OCI-LY7 (cell line): ENCODE data around the gene VEGFB. TPM values are rescaled to one million over a fixed set of nuclear protein-coding genes. Genes with fewer than 3 reads are reported as not detected.

Source experiments
- BruUV-seq: library from RNA; stranded (reverse); fragments of 400-500 nt; replicated peaks from 2 replicates; lab custom pipeline; 2021; lab: Mats Ljungman, UMichigan
- CTCF ChIA-PET: fragments of 300-600 bp; sonication (Branson Sonifier 250); formaldehyde crosslinking; loops from one replicate; lab custom pipeline; 2022; ENCODE audit warnings: antibody characterized with exemption; ENCODE audit not compliant: unreplicated experiment; lab: Charles Lee
- POLR2A ChIA-PET: fragments of 300-600 bp; sonication (Branson Sonifier 250); formaldehyde crosslinking; loops from one replicate; lab custom pipeline; 2022; ENCODE audit warnings: antibody characterized with exemption; lab: Charles Lee
- DNase-seq: peaks from one replicate; pipeline ENCODE4 v3.0.0-alpha.2; 2015; ENCODE audit warnings: low spot score
- H2AFZ ChIP-seq: fragments of 200-600 bp; sonication (generic), shearing (Covaris generic); 2 replicates; pipeline ENCODE4 v1.6.1; 2014; ENCODE audit warnings: mild to moderate bottlenecking, antibody characterized with exemption, low read length, moderate library complexity
- H3K27ac ChIP-seq: fragments of 200-600 bp; sonication (generic); 2 replicates; pipeline ENCODE4 v1.5.1; 2014; ENCODE audit warnings: mixed run types, low read depth, mild to moderate bottlenecking, moderate library complexity, low read length, inconsistent platforms; ENCODE audit not compliant: poor library complexity, severe bottlenecking
- H3K36me3 ChIP-seq: fragments of 200-600 bp; sonication (generic); 2 replicates; pipeline ENCODE4 v1.6.1; 2014; ENCODE audit warnings: mild to moderate bottlenecking, antibody characterized with exemption, low read length, moderate library complexity, mixed read lengths; ENCODE audit not compliant: insufficient read depth
- H3K4me1 ChIP-seq: fragments of 200-600 bp; sonication (generic); 2 replicates; pipeline ENCODE4 v1.5.1; 2014; ENCODE audit warnings: mild to moderate bottlenecking, low read length; ENCODE audit not compliant: insufficient read depth, poor library complexity, severe bottlenecking
- H3K4me2 ChIP-seq: fragments of 200-600 bp; sonication (generic); 2 replicates; pipeline ENCODE4 v1.6.1; 2014; ENCODE audit warnings: mild to moderate bottlenecking, low read length
- H3K4me3 ChIP-seq: fragments of 200-600 bp; sonication (generic); 2 replicates; pipeline ENCODE4 v1.5.1; 2014; ENCODE audit warnings: mild to moderate bottlenecking, low read depth, low read length; ENCODE audit not compliant: poor library complexity, severe bottlenecking
- H3K79me2 ChIP-seq: fragments of 200-600 bp; sonication (generic); 2 replicates; pipeline ENCODE4 v1.6.1; 2016; ENCODE audit warnings: low read depth, mild to moderate bottlenecking, low read length, moderate library complexity, mixed read lengths; ENCODE audit not compliant: insufficient read depth
- H3K9me2 ChIP-seq: fragments of 200-600 bp; sonication (generic); 2 replicates; pipeline ENCODE4 v1.6.1; 2016; ENCODE audit warnings: mild to moderate bottlenecking, low read length, mixed read lengths; ENCODE audit not compliant: insufficient read depth
- H3K9me3 ChIP-seq: fragments of 200-600 bp; sonication (generic); 2 replicates; pipeline ENCODE4 v1.6.1; 2014; ENCODE audit warnings: mild to moderate bottlenecking, mixed run types, low read length, mixed read lengths
- H4K20me1 ChIP-seq: fragments of 200-600 bp; sonication (generic); 2 replicates; pipeline ENCODE4 v1.6.1; 2014; ENCODE audit warnings: mild to moderate bottlenecking, antibody characterized with exemption, low read length, moderate library complexity, mixed read lengths; ENCODE audit not compliant: insufficient read depth
- EZH2phosphoT487 ChIP-seq: fragments of 200-600 bp; sonication (generic); IDR thresholded peaks from 2 replicates; pipeline ENCODE4 v1.6.1; 2018; ENCODE audit warnings: low read depth, borderline replicate concordance, mild to moderate bottlenecking, mixed run types, antibody characterized with exemption, low read length, moderate library complexity, mixed read lengths
- intact Hi-C: fragments of 100-400 bp; cut with micrococcal nuclease; formaldehyde crosslinking; loops from one replicate; pipeline ENCODE4 v1.10.0; 2022; ENCODE audit not compliant: unreplicated experiment
- total RNA-seq, 2 experiments: library from RNA; depleted of rRNA in 1 of 2; stranded (reverse); fragments of >200 nt in 1 of 2; shearing (Covaris generic) in 1 of 2; gene quantifications; 2 replicates each; pipeline ENCODE4 v1.2.3, GENCODE V29; 2014 to 2022
- TF ChIP-seq, protein P1 (sequence below): fragments of 200-600 bp; sonication (generic); conservative IDR thresholded peaks from 2 replicates; pipeline ENCODE4 v1.5.1; 2014; ENCODE audit warnings: mild to moderate bottlenecking, antibody characterized with exemption, low read length, moderate library complexity, mixed read lengths

Gene VEGFB
- total RNA-seq, 2 experiments from 2014 or later = 35.3 to 59.6 TPM

DNA sequence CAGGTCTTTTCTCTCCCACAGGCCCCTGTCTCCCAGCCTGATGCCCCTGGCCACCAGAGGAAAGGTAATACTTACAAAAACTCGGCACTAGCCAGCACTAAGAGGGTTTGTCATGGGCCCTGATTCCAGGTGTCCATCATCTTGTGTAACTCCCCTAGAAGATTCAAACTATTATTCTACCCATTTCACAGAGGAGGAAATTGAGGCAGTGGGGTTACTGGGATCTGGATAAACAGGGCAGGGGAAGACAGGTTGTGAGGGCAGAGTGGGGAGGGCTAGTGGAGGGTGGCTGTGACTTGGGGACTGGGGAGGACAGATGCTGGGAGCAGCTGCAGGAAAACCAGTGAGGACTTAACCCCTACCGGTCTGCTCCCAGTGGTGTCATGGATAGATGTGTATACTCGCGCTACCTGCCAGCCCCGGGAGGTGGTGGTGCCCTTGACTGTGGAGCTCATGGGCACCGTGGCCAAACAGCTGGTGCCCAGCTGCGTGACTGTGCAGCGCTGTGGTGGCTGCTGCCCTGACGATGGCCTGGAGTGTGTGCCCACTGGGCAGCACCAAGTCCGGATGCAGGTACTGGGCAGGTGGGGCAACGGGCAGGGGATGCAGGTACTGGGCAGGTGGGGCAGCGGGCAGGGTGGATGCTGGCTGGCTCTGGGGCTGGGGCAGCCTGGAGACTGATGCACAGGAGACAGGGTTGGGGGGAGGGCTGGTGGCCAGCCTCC, 1.2 kb downstream of the VEGFB start:
- POLR2A ChIA-PET = interaction anchor here (0.8 kb wide), 1 partner anchor 9 kb away, joined by 3 read pairs; no protein-coding TSS in a partner anchor
- intact Hi-C loops = no loop called here
- Histone ChIP-seq H3K9me3 (no peaks in the 10 kb centered on the region), H3K36me3 (peaks cover 18% of the 10 kb centered on the region), H3K4me3 (peak overlapping the region; percentile 74), H3K27ac (peak overlapping the region; percentile 33), H2AFZ (no peak overlapping the region), H4K20me1 (no peaks in the 10 kb centered on the region), H3K79me2 (no peaks in the 10 kb centered on the region; the same call in 1 of the 2 replicates), H3K9me2 (no peaks in the 10 kb centered on the region), H3K4me1 (peaks cover 57% of the 10 kb centered on the region), H3K4me2 (peak overlapping the region; percentile 82)
- no peak for TF ChIP-seq EZH2phosphoT487
- TF ChIP-seq, protein P1, sequence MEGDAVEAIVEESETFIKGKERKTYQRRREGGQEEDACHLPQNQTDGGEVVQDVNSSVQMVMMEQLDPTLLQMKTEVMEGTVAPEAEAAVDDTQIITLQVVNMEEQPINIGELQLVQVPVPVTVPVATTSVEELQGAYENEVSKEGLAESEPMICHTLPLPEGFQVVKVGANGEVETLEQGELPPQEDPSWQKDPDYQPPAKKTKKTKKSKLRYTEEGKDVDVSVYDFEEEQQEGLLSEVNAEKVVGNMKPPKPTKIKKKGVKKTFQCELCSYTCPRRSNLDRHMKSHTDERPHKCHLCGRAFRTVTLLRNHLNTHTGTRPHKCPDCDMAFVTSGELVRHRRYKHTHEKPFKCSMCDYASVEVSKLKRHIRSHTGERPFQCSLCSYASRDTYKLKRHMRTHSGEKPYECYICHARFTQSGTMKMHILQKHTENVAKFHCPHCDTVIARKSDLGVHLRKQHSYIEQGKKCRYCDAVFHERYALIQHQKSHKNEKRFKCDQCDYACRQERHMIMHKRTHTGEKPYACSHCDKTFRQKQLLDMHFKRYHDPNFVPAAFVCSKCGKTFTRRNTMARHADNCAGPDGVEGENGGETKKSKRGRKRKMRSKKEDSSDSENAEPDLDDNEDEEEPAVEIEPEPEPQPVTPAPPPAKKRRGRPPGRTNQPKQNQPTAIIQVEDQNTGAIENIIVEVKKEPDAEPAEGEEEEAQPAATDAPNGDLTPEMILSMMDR = no peak
- BruUV-seq = no TSS peak
- DNase-seq = no peak
- CTCF ChIA-PET = interaction anchor here (1.1 kb wide), 1 partner anchor 36 kb away, joined by 5 read pairs; no protein-coding TSS in a partner anchor

DNA sequence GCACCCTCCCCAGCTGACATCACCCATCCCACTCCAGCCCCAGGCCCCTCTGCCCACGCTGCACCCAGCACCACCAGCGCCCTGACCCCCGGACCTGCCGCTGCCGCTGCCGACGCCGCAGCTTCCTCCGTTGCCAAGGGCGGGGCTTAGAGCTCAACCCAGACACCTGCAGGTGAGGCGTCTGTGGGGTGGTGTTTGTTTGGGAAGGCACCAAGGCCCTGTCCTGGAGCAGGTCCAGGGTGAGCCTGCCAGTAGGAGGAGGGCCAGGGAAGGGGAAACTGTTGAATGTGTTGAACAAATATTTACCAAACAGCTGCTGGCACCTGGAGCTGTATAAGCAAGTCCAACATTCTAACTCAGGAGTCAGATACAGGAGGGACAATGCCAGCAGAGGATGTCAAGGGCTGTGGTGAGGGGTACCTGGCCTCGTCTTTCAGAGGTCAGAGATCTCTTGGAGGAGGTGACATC, 3.1 kb downstream of the VEGFB start:
- Histone ChIP-seq H2AFZ (no peak overlapping the region), H3K36me3 (peaks cover 20% of the 10 kb centered on the region), H3K4me3 (no peak overlapping the region), H3K9me3 (no peaks in the 10 kb centered on the region), H4K20me1 (no peaks in the 10 kb centered on the region), H3K4me2 (no peak overlapping the region), H3K79me2 (peaks cover 9% of the 10 kb centered on the region; the same call in 1 of the 2 replicates), H3K4me1 (peaks cover 51% of the 10 kb centered on the region), H3K27ac (no peak overlapping the region), H3K9me2 (no peaks in the 10 kb centered on the region)
- TF ChIP-seq EZH2phosphoT487 = no peak
- TF ChIP-seq, protein P1 = no peak
- BruUV-seq = no TSS peak
- no peak for DNase-seq
- intact Hi-C loops = no loop called here
- ChIA-PET POLR2A (no interaction called here), CTCF (interaction anchor here (1.0 kb wide), 1 partner anchor 31 kb away, joined by 3 read pairs; the partner anchor contains the start of gene FERMT3)

DNA sequence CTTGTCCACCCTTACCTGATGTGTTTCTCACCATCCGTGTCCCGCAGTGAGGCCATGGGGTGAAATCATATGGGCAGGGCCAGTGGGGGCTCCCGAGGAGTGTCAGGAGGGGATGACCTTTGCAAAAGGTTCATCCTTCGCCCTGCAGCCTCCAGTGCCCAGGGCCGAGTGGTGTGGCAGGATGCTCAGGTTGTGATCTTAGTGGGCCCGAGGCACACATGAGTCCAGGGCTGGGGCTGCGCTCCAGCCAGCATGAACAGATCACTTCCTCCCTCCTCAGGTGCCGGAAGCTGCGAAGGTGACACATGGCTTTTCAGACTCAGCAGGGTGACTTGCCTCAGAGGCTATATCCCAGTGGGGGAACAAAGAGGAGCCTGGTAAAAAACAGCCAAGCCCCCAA, 3.7 kb downstream of the VEGFB start:
- no peak overlapping the region for H3K4me2 ChIP-seq
- peaks cover 53% of the 10 kb centered on the region for H3K4me1 ChIP-seq
- H2AFZ ChIP-seq = no peak overlapping the region
- H4K20me1 ChIP-seq = no peaks in the 10 kb centered on the region
- H3K9me2 ChIP-seq = no peaks in the 10 kb centered on the region
- BruUV-seq = no TSS peak
- no peak for DNase-seq
- no peak overlapping the region for H3K4me3 ChIP-seq
- CTCF ChIA-PET = interaction anchor here (1.0 to 1.9 kb wide), 2 partner anchors 31 to 32 kb away, joined by 3 to 9 read pairs; partner anchors contain the start of gene FERMT3
- POLR2A ChIA-PET = no interaction called here
- no peaks in the 10 kb centered on the region for H3K9me3 ChIP-seq
- TF ChIP-seq, protein P1 = no peak
- TF ChIP-seq EZH2phosphoT487 = no peak
- peak overlapping the region; percentile 91 for H3K27ac ChIP-seq
- H3K79me2 ChIP-seq = peaks cover 11% of the 10 kb centered on the region; the same call in 1 of the 2 replicates
- intact Hi-C loops = no loop called here
- peaks cover 26% of the 10 kb centered on the region for H3K36me3 ChIP-seq
